Caco-2 (cell line): ENCODE data around the gene HNRNPC. TPM values are rescaled to one million over a fixed set of nuclear protein-coding genes. Genes with fewer than 3 reads are reported as not detected.
A peak's percentile ranks its signal among the peaks of the same experiment; 100 is the strongest.

Source experiments
- BruUV-seq: library from RNA; stranded (reverse); fragments of 400-500 nt; replicated peaks from 2 replicates; lab custom pipeline; 2021; lab: Mats Ljungman, UMichigan
- CTCF ChIA-PET: fragments of 300-600 bp; sonication (Branson Sonifier 250); formaldehyde crosslinking; loops from one replicate; lab custom pipeline; 2022; ENCODE audit warnings: antibody characterized with exemption; lab: Charles Lee
- POLR2A ChIA-PET: fragments of 300-600 bp; sonication (Branson Sonifier 250); formaldehyde crosslinking; loops from one replicate; lab custom pipeline; 2022; ENCODE audit warnings: antibody characterized with exemption; lab: Charles Lee
- DNase-seq, 2 experiments: peaks; one replicate each; pipeline versions ENCODE4 v3.0.0 to v3.0.0-alpha.2; 2020 to 2022
- H3K27me3 ChIP-seq: replicated peaks from 2 replicates; pipeline ENCODE4 v1.6.0; 2011; ENCODE audit warnings: low read length; ENCODE audit not compliant: control insufficient read depth, insufficient read depth
- H3K36me3 ChIP-seq: 2 replicates; pipeline ENCODE4 v1.5.1; 2011; ENCODE audit warnings: low read length; ENCODE audit not compliant: control insufficient read depth, insufficient read depth
- H3K4me1 ChIP-seq: fragments of 250-450 bp; sonication (Bioruptor Pico); 2 replicates; pipeline ENCODE4 v1.5.1; 2020; ENCODE audit warnings: mild to moderate bottlenecking
- H3K4me3 ChIP-seq: 2 replicates; pipeline ENCODE4 v1.5.1; 2011; ENCODE audit warnings: low read depth, mild to moderate bottlenecking, control low read depth, low read length
- H3K9me3 ChIP-seq: fragments of 250-450 bp; sonication (Bioruptor Pico); 2 replicates; pipeline ENCODE4 v1.5.1; 2020; ENCODE audit warnings: mild to moderate bottlenecking, moderate library complexity
- H3K27ac Mint-ChIP-seq: one replicate; pipeline ENCODE4 v1.8.0; 2022; ENCODE audit warnings: mixed read lengths; ENCODE audit not compliant: unreplicated experiment
- H3K27me3 Mint-ChIP-seq: one replicate; pipeline ENCODE4 v1.8.0; 2022; ENCODE audit warnings: mixed read lengths; ENCODE audit not compliant: insufficient read depth, unreplicated experiment
- H3K36me3 Mint-ChIP-seq: one replicate; pipeline ENCODE4 v1.8.0; 2022; ENCODE audit warnings: mild to moderate bottlenecking, mixed read lengths; ENCODE audit not compliant: insufficient read depth, unreplicated experiment
- H3K4me1 Mint-ChIP-seq: one replicate; pipeline ENCODE4 v1.8.0; 2022; ENCODE audit warnings: low read depth, mixed read lengths; ENCODE audit not compliant: unreplicated experiment
- H3K4me3 Mint-ChIP-seq: one replicate; pipeline ENCODE4 v1.8.0; 2022; ENCODE audit warnings: mild to moderate bottlenecking, moderate library complexity, mixed read lengths; ENCODE audit not compliant: unreplicated experiment
- H3K9me3 Mint-ChIP-seq: one replicate; pipeline ENCODE4 v1.8.0; 2022; ENCODE audit warnings: mixed read lengths; ENCODE audit not compliant: unreplicated experiment
- intact Hi-C: fragments of 100-400 bp; cut with micrococcal nuclease; formaldehyde crosslinking; loops from one replicate; pipeline ENCODE4 v1.10.0; 2022; ENCODE audit not compliant: unreplicated experiment
- total RNA-seq: library from RNA; stranded (reverse); gene quantifications from 2 replicates; pipeline ENCODE4 v1.2.3, GENCODE V29; 2022
- TF ChIP-seq, protein P1 (sequence below), 2 experiments: fragments of 200-600 bp in 1 of 2; IDR thresholded peaks; 1 replicate in 1 of 2; 2 replicates in 1 of 2; pipeline versions ENCODE4 v1.5.1 to v1.8.0; 2011 to 2022; ENCODE audit warnings: antibody characterized with exemption in 1 of 2, control low read depth in 1 of 2, inconsistent platforms in 1 of 2, low read depth in 1 of 2, low read length in 1 of 2, mild to moderate bottlenecking in 1 of 2, moderate library complexity in 1 of 2; ENCODE audit not compliant: insufficient read depth in 1 of 2, severe bottlenecking in 1 of 2, unreplicated experiment in 1 of 2

The HNRNPC gene
- total RNA-seq, 1 experiment from 2014 or later = 512 TPM

DNA sequence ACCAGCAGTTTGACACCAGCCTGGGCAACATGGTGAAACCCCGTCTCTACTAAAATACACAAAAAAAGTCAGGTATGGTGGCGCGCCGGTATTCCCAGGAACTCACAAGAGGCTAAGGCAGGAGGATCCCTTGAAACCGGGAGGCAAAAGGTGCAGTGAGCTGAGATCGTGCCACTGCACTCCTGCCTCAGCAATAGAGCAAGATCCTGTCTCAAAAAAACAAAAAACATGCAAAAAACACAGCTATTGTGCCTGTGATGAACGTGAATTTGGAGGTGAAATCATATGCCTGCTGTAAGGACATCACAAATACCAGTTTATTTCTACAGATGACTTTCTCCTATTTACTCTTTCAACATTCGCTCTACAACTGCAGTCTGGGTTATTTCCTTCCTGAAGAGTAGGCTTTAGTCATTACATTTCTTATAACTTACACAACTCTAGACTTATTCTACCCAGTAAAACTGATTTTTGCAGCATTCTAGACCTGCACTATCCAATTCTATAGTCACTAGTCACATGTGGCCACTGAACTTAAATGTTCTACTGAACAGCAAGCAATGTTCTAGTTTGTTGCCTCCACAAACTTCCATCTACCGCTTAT, 48.3 kb downstream of the HNRNPC start:
- no peak overlapping the region for H3K4me3 Mint-ChIP-seq
- H3K27ac Mint-ChIP-seq = no peak overlapping the region
- TF ChIP-seq, protein P1, sequence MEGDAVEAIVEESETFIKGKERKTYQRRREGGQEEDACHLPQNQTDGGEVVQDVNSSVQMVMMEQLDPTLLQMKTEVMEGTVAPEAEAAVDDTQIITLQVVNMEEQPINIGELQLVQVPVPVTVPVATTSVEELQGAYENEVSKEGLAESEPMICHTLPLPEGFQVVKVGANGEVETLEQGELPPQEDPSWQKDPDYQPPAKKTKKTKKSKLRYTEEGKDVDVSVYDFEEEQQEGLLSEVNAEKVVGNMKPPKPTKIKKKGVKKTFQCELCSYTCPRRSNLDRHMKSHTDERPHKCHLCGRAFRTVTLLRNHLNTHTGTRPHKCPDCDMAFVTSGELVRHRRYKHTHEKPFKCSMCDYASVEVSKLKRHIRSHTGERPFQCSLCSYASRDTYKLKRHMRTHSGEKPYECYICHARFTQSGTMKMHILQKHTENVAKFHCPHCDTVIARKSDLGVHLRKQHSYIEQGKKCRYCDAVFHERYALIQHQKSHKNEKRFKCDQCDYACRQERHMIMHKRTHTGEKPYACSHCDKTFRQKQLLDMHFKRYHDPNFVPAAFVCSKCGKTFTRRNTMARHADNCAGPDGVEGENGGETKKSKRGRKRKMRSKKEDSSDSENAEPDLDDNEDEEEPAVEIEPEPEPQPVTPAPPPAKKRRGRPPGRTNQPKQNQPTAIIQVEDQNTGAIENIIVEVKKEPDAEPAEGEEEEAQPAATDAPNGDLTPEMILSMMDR (IDR thresholded peaks at IDR 0.05; ENCODE audit: insufficient read depth in 1 of 2, low read depth in 1 of 2, low read length in 1 of 2, severe bottlenecking in 1 of 2, unreplicated experiment in 1 of 2) = no peak
- POLR2A ChIA-PET = no interaction called here
- H3K9me3 ChIP-seq = no peaks in the 10 kb centered on the region
- no peak for DNase-seq
- H3K36me3 Mint-ChIP-seq = peaks cover 91% of the 10 kb centered on the region
- 0 out of 2 replicates have a peak, but pooled peaks cover 9% of the 10 kb centered on the region for H3K4me1 ChIP-seq
- intact Hi-C loops = no loop called here
- peaks cover 27% of the 10 kb centered on the region for H3K4me1 Mint-ChIP-seq
- H3K36me3 ChIP-seq = no peaks in the 10 kb centered on the region; the same call in 1 of the 2 replicates
- no TSS peak for BruUV-seq
- H3K27me3 Mint-ChIP-seq = no peaks in the 10 kb centered on the region
- no peak overlapping the region for H3K4me3 ChIP-seq
- H3K9me3 Mint-ChIP-seq = no peaks in the 10 kb centered on the region
- no peaks in the 10 kb centered on the region for H3K27me3 ChIP-seq
- CTCF ChIA-PET = no interaction called here

DNA sequence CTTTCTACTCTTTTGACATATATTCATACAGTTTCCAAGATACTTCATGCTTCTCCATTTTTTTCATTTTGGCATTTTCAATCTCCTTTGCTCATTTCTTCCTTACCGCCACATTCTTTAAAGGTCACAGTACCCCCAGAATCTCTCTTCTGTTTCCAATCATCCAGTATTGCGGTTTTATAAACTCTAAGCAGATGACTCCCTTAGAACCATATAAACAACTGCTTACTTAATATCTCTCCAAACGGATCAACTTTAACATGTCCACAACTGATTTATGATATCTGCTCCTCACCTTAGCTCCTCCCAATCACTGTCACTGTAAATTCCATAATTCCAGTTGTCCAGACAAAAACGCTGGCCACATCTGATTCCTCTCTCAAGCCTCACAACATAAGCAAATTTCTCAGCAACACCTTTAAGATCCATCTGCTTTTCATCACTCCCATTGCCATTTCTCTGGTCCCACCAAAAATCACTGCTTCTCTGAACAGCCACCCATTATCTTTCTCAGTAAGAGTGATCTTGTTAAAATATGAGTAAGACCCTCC, 49.6 kb downstream of the HNRNPC start:
- ChIA-PET CTCF (no interaction called here), POLR2A (no interaction called here)
- 0 out of 2 replicates have a peak, but pooled peaks cover 9% of the 10 kb centered on the region for H3K4me1 ChIP-seq
- Mint-ChIP-seq H3K36me3 (peaks cover 91% of the 10 kb centered on the region), H3K9me3 (no peaks in the 10 kb centered on the region), H3K27ac (peak overlapping the region; percentile 31), H3K4me1 (peaks cover 26% of the 10 kb centered on the region), H3K4me3 (no peak overlapping the region), H3K27me3 (no peaks in the 10 kb centered on the region)
- H3K4me3 ChIP-seq = no peak overlapping the region
- DNase-seq = no peak
- intact Hi-C loops = no loop called here
- H3K27me3 ChIP-seq = no peaks in the 10 kb centered on the region
- BruUV-seq = no TSS peak
- TF ChIP-seq, protein P1 (IDR thresholded peaks at IDR 0.05; ENCODE audit: insufficient read depth in 1 of 2, low read depth in 1 of 2, low read length in 1 of 2, severe bottlenecking in 1 of 2, unreplicated experiment in 1 of 2) = no peak
- H3K36me3 ChIP-seq = no peaks in the 10 kb centered on the region; the same call in 1 of the 2 replicates
- no peaks in the 10 kb centered on the region for H3K9me3 ChIP-seq

DNA sequence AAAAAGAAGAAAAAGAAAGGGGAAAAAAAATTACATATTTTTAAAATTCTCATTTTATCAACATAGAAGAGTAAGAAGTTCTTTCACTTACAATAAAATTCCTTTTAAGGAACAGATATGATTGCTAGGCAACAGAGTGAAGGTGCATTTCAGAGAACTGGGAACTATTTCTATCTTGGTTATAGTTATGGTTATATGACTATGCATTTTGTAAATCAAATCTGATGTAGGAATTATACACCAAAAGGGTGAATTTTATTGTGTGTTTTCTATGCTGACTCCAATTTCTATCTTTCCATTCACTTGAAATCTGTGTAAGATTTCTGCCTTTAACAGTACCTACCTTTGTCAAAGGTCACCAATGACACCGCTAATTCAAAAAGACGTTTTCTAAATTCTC, 50.1 kb downstream of the HNRNPC start:
- no peak for DNase-seq
- Histone ChIP-seq H3K9me3 (no peaks in the 10 kb centered on the region), H3K4me1 (0 out of 2 replicates have a peak, but pooled peaks cover 9% of the 10 kb centered on the region), H3K27me3 (no peaks in the 10 kb centered on the region), H3K4me3 (no peak overlapping the region), H3K36me3 (no peaks in the 10 kb centered on the region; the same call in 1 of the 2 replicates)
- intact Hi-C loops = no loop called here
- Mint-ChIP-seq H3K9me3 (no peaks in the 10 kb centered on the region), H3K4me1 (peaks cover 21% of the 10 kb centered on the region), H3K27me3 (no peaks in the 10 kb centered on the region), H3K36me3 (peaks cover 91% of the 10 kb centered on the region), H3K27ac (peak overlapping the region; percentile 31), H3K4me3 (no peak overlapping the region)
- ChIA-PET POLR2A (no interaction called here), CTCF (no interaction called here)
- TF ChIP-seq, protein P1 (IDR thresholded peaks at IDR 0.05; ENCODE audit: insufficient read depth in 1 of 2, low read depth in 1 of 2, low read length in 1 of 2, severe bottlenecking in 1 of 2, unreplicated experiment in 1 of 2) = no peak
- BruUV-seq = no TSS peak
